GM10248 (cell line): Measurements from ENCODE around the gene ABLIM1.

ENCODE experiments used
- CTCF ChIA-PET: fragments of 300-600 bp; sonication (Branson Sonifier 250); formaldehyde crosslinking; extraction: SDS; loops from one replicate; lab custom pipeline; 2021; ENCODE audit warnings: antibody characterized with exemption; lab: Yijun Ruan, JAX
- POLR2A ChIA-PET: fragments of 350-650 bp; sonication (Branson Sonifier 250); formaldehyde crosslinking; extraction: SDS; loops from one replicate; lab custom pipeline; 2020; ENCODE audit warnings: antibody characterized with exemption; lab: Yijun Ruan, JAX
- DNase-seq: peaks from one replicate; pipeline ENCODE4 v3.0.0; 2012; ENCODE audit errors: extremely low spot score
- TF ChIP-seq, protein P1 (sequence below): IDR thresholded peaks from 2 replicates; pipeline ENCODE4 v1.5.1; 2012; ENCODE audit warnings: mild to moderate bottlenecking, low read depth; ENCODE audit errors: extremely low read depth, missing control alignments, control extremely low read depth

ABLIM1 gene

DNA sequence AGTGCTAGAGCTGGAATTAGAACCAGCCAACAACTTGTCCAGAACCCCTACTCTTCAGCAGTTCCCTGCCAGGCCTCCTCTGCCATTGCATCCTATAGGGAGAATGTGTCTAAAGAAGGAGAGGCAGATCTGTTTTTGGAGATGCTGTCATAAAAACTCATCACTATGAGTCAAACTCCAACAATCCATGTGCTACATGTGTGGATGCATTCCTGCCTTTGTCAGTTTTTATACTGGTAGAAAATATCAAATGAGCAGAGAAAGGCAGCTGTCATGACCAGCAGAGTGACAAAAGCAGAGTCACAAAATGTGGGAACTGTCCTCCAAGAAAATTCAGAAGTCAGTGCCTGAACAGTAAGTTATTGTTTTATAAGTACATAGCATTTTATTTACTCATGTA, 93.0 kb downstream of the ABLIM1 start:
- ChIA-PET POLR2A (no interaction called here), CTCF (no interaction called here)
- no peak for DNase-seq
- TF ChIP-seq, protein P1, sequence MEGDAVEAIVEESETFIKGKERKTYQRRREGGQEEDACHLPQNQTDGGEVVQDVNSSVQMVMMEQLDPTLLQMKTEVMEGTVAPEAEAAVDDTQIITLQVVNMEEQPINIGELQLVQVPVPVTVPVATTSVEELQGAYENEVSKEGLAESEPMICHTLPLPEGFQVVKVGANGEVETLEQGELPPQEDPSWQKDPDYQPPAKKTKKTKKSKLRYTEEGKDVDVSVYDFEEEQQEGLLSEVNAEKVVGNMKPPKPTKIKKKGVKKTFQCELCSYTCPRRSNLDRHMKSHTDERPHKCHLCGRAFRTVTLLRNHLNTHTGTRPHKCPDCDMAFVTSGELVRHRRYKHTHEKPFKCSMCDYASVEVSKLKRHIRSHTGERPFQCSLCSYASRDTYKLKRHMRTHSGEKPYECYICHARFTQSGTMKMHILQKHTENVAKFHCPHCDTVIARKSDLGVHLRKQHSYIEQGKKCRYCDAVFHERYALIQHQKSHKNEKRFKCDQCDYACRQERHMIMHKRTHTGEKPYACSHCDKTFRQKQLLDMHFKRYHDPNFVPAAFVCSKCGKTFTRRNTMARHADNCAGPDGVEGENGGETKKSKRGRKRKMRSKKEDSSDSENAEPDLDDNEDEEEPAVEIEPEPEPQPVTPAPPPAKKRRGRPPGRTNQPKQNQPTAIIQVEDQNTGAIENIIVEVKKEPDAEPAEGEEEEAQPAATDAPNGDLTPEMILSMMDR = no peak

DNA sequence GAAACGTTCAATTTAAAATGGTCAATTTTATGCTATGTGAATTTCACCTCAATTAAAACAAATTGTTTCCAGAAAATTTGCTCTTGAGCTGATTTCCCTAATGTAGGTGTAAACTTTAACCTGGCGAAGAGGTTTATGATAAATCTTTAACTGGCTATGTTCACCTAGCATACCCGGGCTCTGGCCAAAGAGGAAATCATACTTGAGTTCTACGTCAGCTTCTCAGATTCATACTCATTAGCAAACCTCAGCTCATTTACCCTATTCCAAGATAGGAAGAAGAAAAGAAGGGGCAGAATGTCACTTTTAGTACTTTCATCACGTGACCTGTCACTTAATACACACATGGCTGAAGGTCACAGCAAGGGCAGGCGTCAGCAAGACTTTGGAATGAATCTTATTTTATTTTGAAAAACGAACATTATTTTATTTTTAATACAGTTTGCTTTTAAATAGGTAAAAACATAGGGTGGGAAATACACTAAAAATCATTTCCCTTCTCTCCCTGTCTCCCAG, 97.0 kb downstream of the ABLIM1 start:
- TF ChIP-seq, protein P1 = no peak
- ChIA-PET POLR2A (no interaction called here), CTCF (interaction anchor here (0.6 to 2.1 kb wide), 3 partner anchors 8 to 89 kb away, joined by 3 to 6 read pairs (median 5); no protein-coding TSS in a partner anchor)
- no peak for DNase-seq

DNA sequence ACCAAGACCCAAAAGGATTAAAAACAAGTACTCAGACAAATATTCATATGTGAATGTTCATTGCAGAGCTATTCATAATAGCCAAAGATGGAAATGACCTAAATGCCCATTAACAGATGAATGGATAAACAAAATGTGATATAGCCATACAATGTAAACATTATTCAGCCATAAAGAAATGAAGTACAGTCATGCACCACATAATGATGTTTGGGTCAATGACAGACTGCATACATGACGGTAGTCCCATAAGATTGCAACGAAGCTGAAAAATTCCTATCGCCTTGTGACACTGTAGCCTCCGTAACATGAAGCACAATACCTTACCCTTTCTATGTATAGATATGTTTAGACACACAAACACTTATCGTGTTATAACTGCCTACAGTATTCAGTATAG, 97.9 kb downstream of the ABLIM1 start:
- ChIA-PET POLR2A (no interaction called here), CTCF (interaction anchor here (0.6 to 2.1 kb wide), 2 partner anchors 11 to 88 kb away, joined by 3 to 6 read pairs; no protein-coding TSS in a partner anchor)
- TF ChIP-seq, protein P1 = no peak
- DNase-seq = no peak

DNA sequence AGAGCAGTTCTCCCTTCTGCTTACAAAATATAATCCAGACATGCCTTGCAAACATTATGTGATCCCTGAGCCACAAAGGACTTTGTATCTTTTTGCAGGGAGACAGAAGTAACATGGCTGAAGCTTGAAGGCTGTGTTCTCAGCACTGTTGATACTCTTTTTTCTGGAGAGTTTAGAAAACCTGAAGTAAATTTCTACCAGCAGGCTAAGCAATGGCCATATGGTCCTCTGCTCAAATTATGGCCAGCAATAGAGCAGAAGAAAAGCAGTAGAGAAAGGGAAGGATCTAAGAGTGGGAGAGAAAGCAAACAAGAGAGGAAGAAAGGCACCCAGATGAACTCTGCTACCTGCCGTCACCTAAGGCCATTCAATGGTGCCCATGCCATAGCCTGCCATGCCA, 98.4 kb downstream of the ABLIM1 start:
- no peak for DNase-seq
- ChIA-PET POLR2A (no interaction called here), CTCF (interaction anchor here (2.1 kb wide), 1 partner anchor 11 kb away, joined by 6 read pairs; no protein-coding TSS in a partner anchor)
- TF ChIP-seq, protein P1 = no peak

DNA sequence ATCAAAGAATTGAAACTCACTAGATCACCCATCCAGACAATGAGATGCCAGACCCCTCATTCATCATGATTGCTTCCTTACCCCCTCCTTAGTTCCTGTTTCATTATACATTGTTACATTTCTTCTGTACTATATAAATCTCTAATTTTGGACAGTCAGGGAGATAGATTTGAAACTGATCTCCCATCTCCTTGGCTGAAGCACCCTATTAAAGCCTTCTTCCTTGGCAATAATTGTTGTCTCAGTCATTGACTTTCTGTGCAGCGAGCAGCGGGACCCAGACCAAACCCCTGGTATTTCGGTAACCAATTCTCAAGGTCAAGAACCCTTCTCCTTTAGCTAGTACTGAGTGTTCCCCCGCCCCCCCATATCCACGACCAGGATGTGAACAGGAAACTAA, 100.2 kb downstream of the ABLIM1 start:
- no peak for DNase-seq
- POLR2A ChIA-PET = no interaction called here
- CTCF ChIA-PET = no interaction called here
- TF ChIP-seq, protein P1 = no peak

DNA sequence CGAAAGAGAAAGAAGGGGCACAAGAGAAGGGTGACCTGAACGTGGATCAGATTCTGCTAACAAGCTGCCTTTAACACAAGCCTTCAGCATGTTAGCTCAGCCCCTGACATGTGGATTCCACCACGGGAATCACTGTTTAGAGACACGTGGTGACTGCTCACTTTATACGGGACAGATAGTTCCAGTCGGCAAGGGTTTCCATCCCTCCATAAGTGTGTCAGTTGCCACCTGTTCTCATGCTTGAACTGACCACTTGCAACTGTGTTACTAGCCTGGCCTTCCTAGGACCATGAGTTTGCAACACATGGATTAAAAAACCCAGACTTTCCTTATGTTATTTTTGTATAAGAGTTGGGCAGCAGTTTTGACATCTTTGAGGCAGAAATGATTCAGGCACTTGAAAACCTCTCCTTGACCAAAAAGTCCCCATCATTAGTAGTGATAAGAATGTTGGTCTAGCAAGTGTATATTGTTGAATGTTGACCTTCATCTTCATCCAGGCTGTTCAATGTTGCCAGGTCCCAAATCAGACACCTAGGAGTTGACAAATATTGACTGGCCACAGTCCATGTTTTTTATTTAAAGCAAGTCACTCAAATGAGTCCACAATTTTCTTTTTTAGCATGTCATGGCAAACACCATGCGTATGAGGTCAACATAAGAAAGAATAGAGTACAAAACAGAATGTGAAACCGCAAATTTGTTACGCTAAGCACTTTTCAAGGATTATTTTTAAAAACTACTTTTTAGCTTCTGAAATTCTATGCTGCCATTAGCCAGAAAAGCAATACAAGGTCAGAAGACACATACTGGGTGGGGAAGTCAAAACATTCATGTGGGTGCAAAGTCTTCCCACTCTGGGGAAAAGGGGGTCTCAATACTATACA, 101.6 kb downstream of the ABLIM1 start:
- no peak for DNase-seq
- TF ChIP-seq, protein P1 = no peak
- CTCF ChIA-PET = interaction anchor here (4.4 kb wide), 1 partner anchor 86 kb away, joined by 14 read pairs; no protein-coding TSS in a partner anchor
- POLR2A ChIA-PET = no interaction called here
